ENCODE results near the gene TRAPPC10.

- TF ChIP-seq POLR2A (IDR thresholded peaks at IDR 0.05; ENCODE audit: low read length), result no peak
- TF ChIP-seq GATA1 (IDR thresholded peaks at IDR 0.05; ENCODE audit: low read depth, low read length), result no peak
These were observed 67.3 kb downstream of the TRAPPC10 start for GRCh38 chr21:44079446-44079845.

All from erythroblast (primary cell).